Pons (tissue), 1 donor: ENCODE measurements around the gene SBF1.
"Not testable (repeated sequence)": the region's sequence is repeated elsewhere in the genome, so short reads cannot be mapped to it uniquely, and the experiment has no call there.

Source experiments
- DNase-seq: peaks from one replicate; pipeline ENCODE4 v3.0.0-alpha.2; 2016; ENCODE audit warnings: low spot score

Gene SBF1

GRCh38 chr22:50443801-50444625, 30.8 kb downstream of the SBF1 start:
- no peak for DNase-seq

- DNase-seq, result no peak
Measured at GRCh38 chr22:50443197-50443596, 31.6 kb downstream of the SBF1 start.

- DNase-seq, result no peak
Measured at GRCh38 chr22:50441428-50441993, 33.3 kb downstream of the SBF1 start.

DNA sequence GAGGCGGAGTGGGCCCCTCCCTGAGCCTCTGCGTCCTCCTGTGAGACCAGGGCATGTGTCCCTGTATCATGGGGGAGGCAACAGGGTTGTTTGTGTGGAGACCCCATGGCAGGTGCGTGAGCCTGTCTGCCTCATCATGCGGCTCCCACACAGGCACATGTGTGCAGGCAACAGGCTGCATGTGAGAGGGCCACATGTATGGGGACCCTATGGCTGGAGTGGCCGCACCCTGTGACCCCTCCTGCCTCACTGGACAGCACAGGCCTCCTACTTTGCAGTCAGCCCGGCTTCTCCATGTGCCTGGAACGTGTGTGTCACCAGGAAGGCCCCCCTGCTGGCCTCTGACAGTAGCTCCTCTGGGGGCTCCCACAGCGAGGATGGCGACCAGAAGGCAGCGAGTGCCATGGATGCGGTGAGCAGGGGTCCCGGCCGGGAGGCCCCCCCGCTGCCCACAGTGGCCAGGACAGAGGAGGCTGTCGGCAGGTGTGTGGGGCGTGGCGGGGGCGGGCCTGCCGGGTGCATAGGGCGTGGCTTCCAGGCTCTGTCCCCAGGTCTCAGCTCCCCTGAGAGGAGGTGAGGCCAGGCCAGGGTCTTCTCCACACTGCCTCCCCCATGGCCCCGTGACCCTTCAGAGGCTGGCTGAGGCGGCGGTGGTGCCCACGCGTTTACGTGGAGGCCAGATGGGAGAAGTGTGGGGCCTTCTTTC, 34.1 kb downstream of the SBF1 start:
- DNase-seq, result no peak

- DNase-seq, result no peak
Measured at GRCh38 chr22:50439871-50440331, 34.9 kb downstream of the SBF1 start.

DNA sequence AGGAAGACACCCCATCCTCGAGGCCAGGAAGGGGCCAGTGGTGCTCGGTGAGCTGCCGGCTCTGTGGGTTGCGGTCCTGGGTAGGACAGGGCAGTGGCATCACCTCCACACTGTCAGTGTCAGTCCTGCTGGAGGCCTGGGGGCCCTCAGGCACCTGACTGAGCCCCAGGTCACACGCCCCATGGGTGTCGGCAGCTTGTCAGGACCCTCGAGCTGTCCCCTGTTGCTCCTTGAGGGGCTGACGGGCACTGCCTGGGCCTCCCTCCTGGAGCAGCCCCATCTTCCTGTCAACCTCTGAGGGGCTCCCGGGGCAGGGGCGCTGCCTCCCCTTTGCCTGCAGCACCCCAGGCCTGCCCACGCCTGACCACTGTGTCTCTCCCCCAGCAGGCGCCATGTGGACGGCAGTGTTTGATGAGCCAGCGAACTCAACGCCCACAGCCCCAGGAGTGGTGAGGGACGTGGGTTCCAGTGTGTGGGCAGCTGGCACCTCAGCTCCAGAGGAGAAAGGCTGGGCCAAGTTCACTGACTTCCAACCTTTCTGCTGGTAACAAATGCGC, 35.4 kb downstream of the SBF1 start:
- DNase-seq, result no peak

GRCh38 chr22:50438305-50439275, 36.2 kb downstream of the SBF1 start:
- no peak for DNase-seq

DNA sequence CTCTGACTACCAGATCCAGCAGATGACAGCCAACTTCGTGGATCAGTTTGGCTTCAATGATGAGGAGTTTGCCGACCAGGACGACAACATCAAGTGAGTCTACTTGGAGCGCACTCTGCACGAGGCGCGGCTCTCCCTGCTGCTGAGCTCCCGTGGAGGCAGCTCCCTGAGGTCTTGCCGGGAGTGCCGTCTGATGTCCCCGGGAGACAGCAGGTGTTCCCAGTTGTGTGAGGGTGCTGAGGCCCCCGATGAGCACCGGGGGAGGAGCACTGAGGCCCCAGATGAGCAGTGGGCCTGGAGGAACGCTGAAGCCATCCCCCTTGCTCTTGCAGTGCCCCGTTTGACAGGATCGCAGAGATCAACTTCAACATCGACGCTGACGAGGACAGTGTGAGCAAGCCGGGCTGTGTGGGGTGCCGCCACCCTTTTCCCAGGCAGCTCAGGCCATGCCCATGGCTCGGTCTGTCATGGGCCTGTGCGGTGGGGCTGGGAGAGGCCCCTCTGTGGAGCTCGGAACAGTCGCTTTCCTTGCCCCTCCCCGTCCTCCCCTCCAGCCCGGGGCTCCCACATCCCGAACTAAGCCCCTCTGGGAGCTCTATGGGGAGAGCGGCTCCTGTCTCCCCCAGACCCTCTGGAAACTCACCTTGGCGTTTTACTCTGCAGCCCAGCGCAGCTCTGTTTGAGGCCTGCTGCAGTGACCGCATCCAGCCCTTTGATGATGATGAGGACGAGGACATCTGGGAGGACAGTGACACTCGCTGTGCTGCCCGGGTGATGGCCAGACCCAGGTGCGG, 37.1 kb downstream of the SBF1 start:
- DNase-seq, result no peak

DNA sequence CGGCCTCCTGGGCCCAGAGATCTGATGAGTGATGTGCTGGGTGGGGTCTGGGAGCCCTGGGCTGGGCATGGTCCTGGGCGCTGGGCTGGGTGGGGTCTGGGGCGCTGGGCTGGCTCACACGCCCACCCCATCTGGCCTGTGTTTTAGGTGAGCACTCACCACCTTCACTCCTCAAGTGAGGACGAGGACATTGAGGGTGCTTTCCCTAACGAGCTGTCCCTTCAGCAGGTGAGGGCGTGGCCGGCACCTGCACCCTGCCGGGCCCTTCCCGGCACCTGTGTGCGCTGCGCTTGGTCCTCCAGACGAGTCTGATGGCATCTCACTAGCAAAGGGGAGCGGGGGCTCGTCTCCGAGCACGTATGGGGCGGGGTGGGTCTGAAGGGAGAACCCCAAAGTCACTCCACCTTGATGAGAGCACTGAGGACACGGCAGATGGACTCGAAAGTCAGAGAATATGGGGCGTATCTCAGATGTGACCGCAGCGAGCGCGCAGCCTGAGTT, 37.9 kb downstream of the SBF1 start:
- no peak for DNase-seq

DNA sequence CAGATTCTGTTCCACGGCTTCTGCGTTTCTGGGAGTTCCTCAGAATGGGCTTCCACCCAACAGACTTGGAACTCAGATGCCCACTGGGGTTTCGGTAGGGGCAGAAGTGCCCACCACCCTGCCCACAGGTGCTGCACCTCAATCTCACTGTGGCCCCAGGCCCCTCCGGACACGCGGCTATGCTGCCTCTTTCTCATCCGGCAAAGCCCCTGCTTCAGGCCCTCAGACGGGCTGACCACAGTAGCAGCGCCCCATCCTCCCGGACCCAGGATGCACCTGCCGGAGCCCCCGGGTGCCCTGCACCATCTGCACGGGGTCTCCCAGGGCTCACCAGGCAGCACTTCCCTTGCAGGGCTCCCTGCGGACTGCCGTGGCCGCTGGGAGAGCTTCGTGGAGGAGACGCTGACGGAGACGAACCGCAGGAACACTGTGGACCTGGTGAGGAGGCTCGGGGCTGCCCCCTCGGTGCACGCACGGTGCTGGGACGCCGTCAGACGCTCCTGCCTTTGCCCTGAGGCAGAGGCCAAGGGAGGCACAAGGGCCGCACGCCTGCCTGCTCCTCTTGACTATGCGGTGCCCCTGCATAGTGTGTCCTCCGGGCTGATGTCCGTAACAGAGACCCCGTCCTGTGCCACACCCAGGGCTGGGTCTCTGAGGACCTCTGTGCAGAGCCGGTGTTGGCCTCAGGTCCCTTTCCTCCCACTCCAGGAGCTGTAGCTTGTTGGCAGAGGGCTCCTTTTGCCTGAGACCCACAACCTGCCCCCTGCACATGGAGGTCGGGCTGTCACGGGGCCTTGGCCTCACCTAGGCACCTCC, 38.6 kb downstream of the SBF1 start:
- DNase-seq, result no peak

- no peak for DNase-seq
Measured at GRCh38 chr22:50435291-50436014, 39.4 kb downstream of the SBF1 start.

- DNase-seq, result no peak
Measured at GRCh38 chr22:50434849-50435248, 40.0 kb downstream of the SBF1 start.

DNA sequence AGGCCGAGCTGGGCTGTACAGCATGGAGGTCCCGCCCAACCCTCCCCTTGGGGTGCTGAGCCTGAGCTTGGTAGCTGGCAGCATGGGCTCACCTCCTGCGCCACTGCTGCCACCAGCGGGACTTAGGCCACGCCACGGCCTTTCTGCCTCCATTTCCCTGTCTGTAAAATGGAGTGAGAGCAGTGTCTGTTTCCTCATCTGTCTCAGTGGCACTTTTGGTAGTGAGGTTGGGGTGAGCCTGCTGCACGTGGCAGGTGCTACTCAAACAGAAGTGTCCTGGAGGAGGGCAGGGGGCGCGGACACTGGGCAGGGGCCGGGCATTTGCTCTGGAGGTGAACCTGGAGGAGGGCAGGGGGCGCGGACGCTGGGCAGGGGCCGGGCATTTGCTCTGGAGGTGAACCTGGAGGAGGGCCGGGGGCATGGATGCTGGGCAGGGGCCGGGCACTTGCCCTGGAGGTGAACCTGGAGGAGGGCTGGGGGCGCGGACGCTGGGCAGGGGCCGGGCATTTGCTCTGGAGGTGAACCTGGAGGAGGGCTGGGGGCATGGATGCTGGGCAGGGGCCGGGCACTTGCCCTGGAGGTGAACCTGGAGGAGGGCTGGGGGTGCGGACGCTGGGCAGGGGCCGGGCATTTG, 41.8 kb downstream of the SBF1 start:
- DNase-seq, result not testable (repeated sequence)

- no peak for DNase-seq
Measured at GRCh38 chr22:50432131-50432876, 42.5 kb downstream of the SBF1 start.

- no peak for DNase-seq
Measured at GRCh38 chr22:50425179-50425916, 49.5 kb downstream of the SBF1 start.

DNA sequence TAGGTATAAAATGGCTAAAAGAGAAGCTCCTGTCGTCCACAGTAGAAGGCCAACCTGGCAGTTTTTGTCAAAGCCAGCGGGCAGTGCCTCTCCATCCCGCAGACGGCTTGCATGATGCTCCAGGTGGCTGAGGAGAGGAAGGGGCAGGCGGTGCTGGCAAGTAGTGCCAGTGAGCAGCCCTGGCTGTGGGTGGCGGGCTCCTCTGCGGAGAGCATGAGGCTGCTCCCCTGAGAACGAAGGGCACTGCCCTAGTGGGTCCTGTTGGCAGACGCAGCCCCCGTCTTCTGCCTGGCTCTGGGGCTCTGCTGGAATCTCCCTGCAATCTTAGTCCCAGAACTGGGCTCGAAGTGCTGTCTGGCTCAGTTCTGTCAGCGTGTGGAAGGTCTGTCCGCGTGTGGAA, 50.9 kb downstream of the SBF1 start:
- DNase-seq, result no peak
